ENCODE measurements around the gene CFAP92. TPM values are rescaled to one million over a fixed set of nuclear protein-coding genes. Genes with fewer than 3 reads are reported as not detected.
A peak's percentile ranks its signal among the peaks of the same experiment; 100 is the strongest.

The CFAP92 gene
- polyA plus RNA-seq, 1 donor from 2014 or later, result not detected

- Mint-ChIP-seq H3K27ac (peak overlapping the region in 1 of 3 donors; percentile 80), H3K27me3 (peaks cover 9% of the 10 kb centered on the region), H3K9me3 (peaks cover 0 to 4% (median 4%) of the 10 kb centered on the region in 3 donors), H3K4me1 (peaks cover 10 to 13% (median 12%) of the 10 kb centered on the region in 3 donors), H3K36me3 (no peaks in the 10 kb centered on the region), H3K4me3 (peak overlapping the region; percentile 63 to 90 (median 80))
These were observed 988 bp upstream of the CFAP92 start for GRCh38 chr3:128994581-128995546.

DNA sequence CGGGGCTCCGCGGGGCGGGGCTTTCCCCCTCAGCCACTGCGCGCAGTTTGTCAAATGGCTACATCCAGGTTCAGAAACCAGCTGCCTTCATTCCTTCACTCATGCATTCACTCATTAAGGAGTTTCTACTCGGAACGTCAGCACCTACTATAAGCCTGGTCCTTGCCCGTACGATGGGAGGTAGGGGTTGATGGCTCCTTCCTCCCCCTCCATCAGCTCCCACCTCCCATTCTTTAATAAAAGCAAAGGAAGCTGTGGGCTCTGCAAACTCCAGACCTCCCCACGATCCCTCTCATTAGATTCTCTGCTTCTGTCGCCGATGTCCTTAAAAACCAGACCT, 267 bp upstream of the CFAP92 start:
- Mint-ChIP-seq H3K36me3 (no peaks in the 10 kb centered on the region), H3K27ac (peak overlapping the region in 1 of 3 donors; percentile 80), H3K27me3 (peaks cover 5% of the 10 kb centered on the region), H3K4me1 (peaks cover 10 to 13% (median 11%) of the 10 kb centered on the region in 3 donors), H3K9me3 (peaks cover 0 to 4% (median 4%) of the 10 kb centered on the region in 3 donors), H3K4me3 (peak overlapping the region; percentile 63 to 90 (median 80))

GRCh38 chr3:128992926-128993460, 883 bp downstream of the CFAP92 start:
- Mint-ChIP-seq H3K27ac (peak overlapping the region in 1 of 3 donors; percentile 80), H3K27me3 (no peaks in the 10 kb centered on the region), H3K36me3 (no peaks in the 10 kb centered on the region), H3K4me3 (peak overlapping the region in 3 of 4 donors; percentile 57 to 90 (median 63)), H3K9me3 (peaks cover 0 to 4% (median 4%) of the 10 kb centered on the region in 3 donors), H3K4me1 (peaks cover 7 to 11% (median 10%) of the 10 kb centered on the region in 3 donors)

DNA sequence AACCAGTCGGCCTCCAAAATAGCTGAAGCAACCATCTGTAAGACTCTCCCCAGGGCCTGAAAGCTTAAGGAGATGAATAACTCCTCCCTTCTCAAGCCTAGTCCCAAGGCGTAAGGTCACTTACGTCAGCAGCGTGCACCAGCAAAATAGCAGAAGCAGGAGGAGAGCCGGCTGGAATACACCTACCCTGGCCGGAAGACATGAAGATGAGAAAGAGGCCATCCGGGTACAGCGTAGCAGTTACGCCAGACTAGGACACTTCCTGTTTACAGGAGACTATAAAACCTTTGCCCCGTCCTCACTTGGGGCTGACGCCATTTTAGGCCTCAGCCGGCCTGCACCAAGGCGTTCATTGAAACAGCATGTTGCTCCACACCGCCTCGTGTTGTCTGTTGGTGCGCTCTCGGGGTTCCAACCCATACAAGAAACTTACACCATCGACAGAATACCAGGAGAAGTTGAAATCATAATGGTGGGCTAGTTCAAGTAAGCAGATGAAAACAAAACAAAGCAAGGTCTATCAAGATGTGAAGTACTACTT, 2.5 kb downstream of the CFAP92 start:
- Mint-ChIP-seq H3K4me3 (peak overlapping the region in 1 of 4 donors; percentile 5), H3K4me1 (peaks cover 0 to 11% (median 10%) of the 10 kb centered on the region in 3 donors), H3K27me3 (no peaks in the 10 kb centered on the region), H3K9me3 (no peaks in the 10 kb centered on the region), H3K36me3 (no peaks in the 10 kb centered on the region), H3K27ac (peak overlapping the region in 1 of 3 donors; percentile 19)

- Mint-ChIP-seq H3K36me3 (peaks cover 3% of the 10 kb centered on the region), H3K27me3 (no peaks in the 10 kb centered on the region), H3K9me3 (no peaks in the 10 kb centered on the region), H3K27ac (no peak overlapping the region), H3K4me3 (no peak overlapping the region), H3K4me1 (peaks cover 0 to 1% (median under 1%) of the 10 kb centered on the region in 3 donors)
These were observed 5.6 kb downstream of the CFAP92 start for GRCh38 chr3:128988286-128988685.

DNA sequence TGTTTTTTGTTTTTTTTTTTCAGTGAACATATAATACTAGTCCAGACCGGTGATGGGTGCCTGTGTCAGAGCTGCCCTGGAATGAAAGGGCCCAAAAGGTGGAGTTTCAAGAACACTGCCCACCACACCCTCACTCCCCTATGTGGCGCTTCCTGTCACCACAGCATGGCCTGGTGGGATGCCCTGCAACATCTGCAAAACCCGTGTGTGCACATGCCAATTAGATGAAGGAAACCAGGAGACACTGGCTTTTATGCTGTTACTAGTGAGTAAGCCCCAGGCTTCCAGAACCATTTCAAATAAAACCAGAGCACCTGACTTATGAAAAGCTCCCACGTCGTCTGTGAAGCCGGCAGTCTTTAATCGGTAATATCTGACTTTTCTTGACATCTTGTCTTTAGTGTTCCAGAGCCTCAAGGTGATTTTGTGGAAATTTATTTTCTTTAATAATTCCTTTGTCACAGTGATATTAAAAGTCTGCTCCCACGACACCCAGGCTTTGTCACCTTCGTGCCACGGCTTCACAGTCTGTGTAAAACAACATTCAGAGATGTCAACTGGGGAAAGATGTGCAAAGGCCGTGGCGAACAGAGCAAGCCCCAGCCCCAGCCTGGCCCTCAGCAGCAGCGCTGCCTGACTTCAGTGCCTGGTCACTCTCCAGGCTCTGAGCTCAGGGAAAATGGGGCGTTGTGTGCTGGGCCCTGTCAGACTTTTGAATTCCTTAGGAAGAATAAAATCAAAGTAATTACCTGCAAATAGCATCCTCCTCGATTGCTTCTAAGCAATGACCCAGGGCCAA, 6.4 kb downstream of the CFAP92 start:
- Mint-ChIP-seq H3K27ac (no peak overlapping the region), H3K36me3 (peaks cover 3% of the 10 kb centered on the region), H3K4me3 (no peak overlapping the region), H3K4me1 (no peaks in the 10 kb centered on the region), H3K27me3 (no peaks in the 10 kb centered on the region), H3K9me3 (no peaks in the 10 kb centered on the region)

GRCh38 chr3:128984596-128984995, 9.3 kb downstream of the CFAP92 start:
- Mint-ChIP-seq H3K27ac (no peak overlapping the region), H3K4me3 (no peak overlapping the region), H3K27me3 (no peaks in the 10 kb centered on the region), H3K4me1 (peaks cover 0 to 1% (median 0%) of the 10 kb centered on the region in 3 donors), H3K36me3 (peaks cover 3% of the 10 kb centered on the region), H3K9me3 (no peaks in the 10 kb centered on the region)

GRCh38 chr3:128983293-128984069, 10.4 kb downstream of the CFAP92 start:
- H3K27me3 Mint-ChIP-seq, result no peaks in the 10 kb centered on the region
- peaks cover 0 to 1% (median 0%) of the 10 kb centered on the region in 3 donors for H3K4me1 Mint-ChIP-seq
- H3K4me3 Mint-ChIP-seq, result no peak overlapping the region
- H3K27ac Mint-ChIP-seq, result no peak overlapping the region
- no peaks in the 10 kb centered on the region for H3K9me3 Mint-ChIP-seq
- peaks cover 3% of the 10 kb centered on the region for H3K36me3 Mint-ChIP-seq

GRCh38 chr3:128975276-128975675, 18.6 kb downstream of the CFAP92 start:
- Mint-ChIP-seq H3K36me3 (no peaks in the 10 kb centered on the region), H3K9me3 (no peaks in the 10 kb centered on the region), H3K27ac (no peak overlapping the region), H3K27me3 (no peaks in the 10 kb centered on the region), H3K4me1 (peaks cover 8 to 9% (median 8%) of the 10 kb centered on the region in 3 donors), H3K4me3 (peak overlapping the region in 1 of 4 donors; percentile 46)

DNA sequence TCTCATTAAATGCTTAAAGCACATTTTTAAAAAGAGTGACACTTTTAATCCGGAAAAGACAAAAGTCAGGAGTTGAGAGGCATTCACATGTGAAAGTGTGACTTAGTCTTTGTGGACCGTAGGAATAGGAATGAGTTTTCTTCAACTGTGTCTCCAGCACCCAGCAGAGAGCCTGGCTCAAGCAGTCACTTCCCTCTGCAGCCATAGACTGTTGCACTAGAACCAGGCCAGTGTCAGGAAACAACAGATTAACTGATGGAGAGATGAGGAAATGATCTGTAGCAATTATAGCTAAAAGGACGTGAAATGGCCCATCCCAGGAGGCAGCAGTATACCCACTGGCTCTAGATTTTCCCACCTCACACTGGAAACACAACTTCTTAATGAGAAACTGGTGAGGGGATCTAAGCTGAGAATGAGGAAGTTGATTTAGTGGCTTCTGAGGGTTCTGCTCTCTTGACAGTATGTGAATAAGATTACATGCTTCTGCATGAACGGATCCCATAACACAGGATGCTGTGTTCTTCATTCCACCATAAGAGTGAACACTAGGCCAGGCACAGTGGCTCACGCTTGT, 19.8 kb downstream of the CFAP92 start:
- H3K27ac Mint-ChIP-seq, result peak overlapping the region in 1 of 3 donors; percentile 12

GRCh38 chr3:128971421-128972100, 22.3 kb downstream of the CFAP92 start:
- Mint-ChIP-seq H3K4me1 (peaks cover 11 to 13% (median 12%) of the 10 kb centered on the region in 3 donors), H3K4me3 (no peak overlapping the region), H3K27me3 (peaks cover 2% of the 10 kb centered on the region), H3K9me3 (no peaks in the 10 kb centered on the region), H3K27ac (peak overlapping the region in 1 of 3 donors; percentile 35), H3K36me3 (no peaks in the 10 kb centered on the region)

More for the DNA sequence above, 19.8 kb downstream of the CFAP92 start:
- no peaks in the 10 kb centered on the region for H3K9me3 Mint-ChIP-seq
- peak overlapping the region in 2 of 4 donors; percentile 61 to 70 for H3K4me3 Mint-ChIP-seq
- H3K27me3 Mint-ChIP-seq, result peaks cover 2% of the 10 kb centered on the region
- no peaks in the 10 kb centered on the region for H3K36me3 Mint-ChIP-seq
- H3K4me1 Mint-ChIP-seq, result peaks cover 11 to 13% (median 12%) of the 10 kb centered on the region in 3 donors

- peak overlapping the region in 1 of 3 donors; percentile 35 for H3K27ac Mint-ChIP-seq
- peaks cover 2% of the 10 kb centered on the region for H3K27me3 Mint-ChIP-seq
- H3K9me3 Mint-ChIP-seq, result no peaks in the 10 kb centered on the region
- no peak overlapping the region for H3K4me3 Mint-ChIP-seq
- peaks cover 11 to 13% (median 12%) of the 10 kb centered on the region in 3 donors for H3K4me1 Mint-ChIP-seq
- H3K36me3 Mint-ChIP-seq, result no peaks in the 10 kb centered on the region
These were observed 23.2 kb downstream of the CFAP92 start for GRCh38 chr3:128970740-128971047.

- Mint-ChIP-seq H3K27ac (no peak overlapping the region), H3K9me3 (no peaks in the 10 kb centered on the region), H3K36me3 (no peaks in the 10 kb centered on the region), H3K4me1 (peaks cover 11 to 13% (median 12%) of the 10 kb centered on the region in 3 donors), H3K4me3 (no peak overlapping the region), H3K27me3 (peaks cover 4% of the 10 kb centered on the region)
These were observed 23.7 kb downstream of the CFAP92 start for GRCh38 chr3:128969993-128970739.
